ENCODE measurements around the gene HSPG2. TPM values are rescaled to one million over a fixed set of nuclear protein-coding genes. Genes with fewer than 3 reads are reported as not detected.
A peak's percentile ranks its signal among the peaks of the same experiment; 100 is the strongest.

HSPG2 gene
- total RNA-seq, 1 donor from 2014 or later: 28.7 TPM

DNA sequence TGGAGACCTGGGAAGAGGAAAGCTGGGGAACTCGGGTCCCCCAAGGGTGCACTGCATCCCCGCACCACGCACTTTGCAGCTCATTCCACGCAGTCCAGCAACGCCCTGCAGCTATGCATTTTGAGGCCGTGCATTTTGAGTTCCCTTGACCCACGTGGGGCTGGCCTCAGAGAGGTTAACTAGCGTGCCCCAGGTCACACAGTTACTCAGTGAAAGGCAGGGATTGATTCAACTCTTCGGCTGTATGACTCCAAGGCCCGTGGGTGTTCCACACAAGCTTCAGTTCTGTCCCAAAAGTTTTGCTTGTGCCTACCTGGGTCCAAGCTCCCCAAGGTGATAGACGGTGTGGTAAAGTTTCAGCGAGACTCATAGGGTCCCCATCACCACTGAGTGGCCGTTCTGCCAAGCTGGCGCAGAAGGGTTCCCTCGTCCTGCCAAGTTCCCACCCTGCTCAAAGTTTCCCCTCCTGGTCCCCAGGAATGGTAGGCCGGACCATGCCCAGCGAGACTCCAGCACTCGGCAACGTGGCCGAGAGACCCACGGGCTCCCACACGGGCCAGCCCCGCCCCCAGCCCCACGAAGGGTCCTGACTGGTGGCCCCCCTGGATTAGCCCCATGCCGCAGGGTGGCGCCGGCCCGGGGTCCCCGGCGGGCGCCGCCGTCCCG, 611 bp downstream of the HSPG2 start:
- Histone ChIP-seq H3K4me3 (ENCODE audit: low read depth, low read length) (peak overlapping the region; percentile 45), H3K27me3 (ENCODE audit: control insufficient read depth, insufficient read depth, low read length) (no peaks in the 10 kb centered on the region), H3K36me3 (ENCODE audit: control insufficient read depth, insufficient read depth, low read length) (no peaks in the 10 kb centered on the region)
- DNase-seq (ENCODE audit: low read depth): no peak
- FAIRE-seq: no peak
- TF ChIP-seq, protein P1, sequence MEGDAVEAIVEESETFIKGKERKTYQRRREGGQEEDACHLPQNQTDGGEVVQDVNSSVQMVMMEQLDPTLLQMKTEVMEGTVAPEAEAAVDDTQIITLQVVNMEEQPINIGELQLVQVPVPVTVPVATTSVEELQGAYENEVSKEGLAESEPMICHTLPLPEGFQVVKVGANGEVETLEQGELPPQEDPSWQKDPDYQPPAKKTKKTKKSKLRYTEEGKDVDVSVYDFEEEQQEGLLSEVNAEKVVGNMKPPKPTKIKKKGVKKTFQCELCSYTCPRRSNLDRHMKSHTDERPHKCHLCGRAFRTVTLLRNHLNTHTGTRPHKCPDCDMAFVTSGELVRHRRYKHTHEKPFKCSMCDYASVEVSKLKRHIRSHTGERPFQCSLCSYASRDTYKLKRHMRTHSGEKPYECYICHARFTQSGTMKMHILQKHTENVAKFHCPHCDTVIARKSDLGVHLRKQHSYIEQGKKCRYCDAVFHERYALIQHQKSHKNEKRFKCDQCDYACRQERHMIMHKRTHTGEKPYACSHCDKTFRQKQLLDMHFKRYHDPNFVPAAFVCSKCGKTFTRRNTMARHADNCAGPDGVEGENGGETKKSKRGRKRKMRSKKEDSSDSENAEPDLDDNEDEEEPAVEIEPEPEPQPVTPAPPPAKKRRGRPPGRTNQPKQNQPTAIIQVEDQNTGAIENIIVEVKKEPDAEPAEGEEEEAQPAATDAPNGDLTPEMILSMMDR (IDR thresholded peaks at IDR 0.05; ENCODE audit: insufficient read depth, low read length, severe bottlenecking): no peak

DNA sequence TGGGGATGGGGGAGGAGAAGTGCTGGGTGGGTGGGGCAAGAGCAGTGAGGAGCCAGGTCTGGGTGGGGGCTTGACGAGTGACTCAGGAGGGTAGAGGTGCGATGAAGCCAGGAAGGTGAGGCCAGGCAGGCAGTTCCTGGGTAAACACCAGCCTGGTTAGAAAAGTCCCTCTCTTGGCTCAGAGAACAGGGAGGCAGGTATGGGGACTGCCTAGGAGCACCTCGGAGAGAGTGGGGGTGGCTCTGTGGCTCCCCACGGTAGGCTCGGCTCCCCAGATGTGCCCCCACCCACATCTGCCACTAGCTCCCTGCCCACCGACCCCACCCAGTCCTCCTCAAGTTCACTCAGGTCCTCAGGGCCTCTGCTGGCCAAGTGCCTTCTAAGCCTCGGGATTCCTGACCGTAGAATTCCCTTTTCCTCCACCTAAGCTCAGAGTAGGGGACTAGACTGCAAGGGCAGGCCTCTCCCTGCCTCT, 1.2 kb downstream of the HSPG2 start:
- no peak for FAIRE-seq
- peak; percentile 74 for DNase-seq (ENCODE audit: low read depth)
- Histone ChIP-seq H3K36me3 (ENCODE audit: control insufficient read depth, insufficient read depth, low read length) (peaks cover 1% of the 10 kb centered on the region), H3K4me3 (ENCODE audit: low read depth, low read length) (peak overlapping the region; percentile 45), H3K27me3 (ENCODE audit: control insufficient read depth, insufficient read depth, low read length) (no peaks in the 10 kb centered on the region)
- TF ChIP-seq, protein P1 (IDR thresholded peaks at IDR 0.05; ENCODE audit: insufficient read depth, low read length, severe bottlenecking): no peak

DNA sequence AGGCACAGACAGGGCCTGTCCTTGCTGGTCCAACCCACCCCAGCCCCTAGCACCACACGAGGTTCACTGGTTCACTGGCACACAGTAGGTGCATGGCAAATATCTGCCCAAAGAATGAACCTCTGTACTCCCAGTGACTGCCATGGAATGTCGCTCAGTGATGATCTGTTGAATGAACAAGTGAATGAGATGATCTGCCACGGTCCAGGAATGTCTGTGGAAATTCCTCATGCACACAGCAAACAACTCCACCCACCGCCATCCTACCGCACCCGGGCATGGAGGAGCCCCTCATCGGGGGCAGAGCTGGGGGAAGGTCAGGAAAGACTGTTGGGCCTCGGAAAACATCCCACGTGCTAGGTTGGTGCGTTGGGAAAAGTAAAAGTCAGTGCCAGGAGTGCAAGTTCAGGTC, 1.7 kb downstream of the HSPG2 start:
- TF ChIP-seq, protein P1 (IDR thresholded peaks at IDR 0.05; ENCODE audit: insufficient read depth, low read length, severe bottlenecking): no peak
- Histone ChIP-seq H3K27me3 (ENCODE audit: control insufficient read depth, insufficient read depth, low read length) (no peaks in the 10 kb centered on the region), H3K36me3 (ENCODE audit: control insufficient read depth, insufficient read depth, low read length) (peaks cover 3% of the 10 kb centered on the region), H3K4me3 (ENCODE audit: low read depth, low read length) (peak overlapping the region; percentile 45)
- DNase-seq (ENCODE audit: low read depth) (no peak), FAIRE-seq (no peak)

DNA sequence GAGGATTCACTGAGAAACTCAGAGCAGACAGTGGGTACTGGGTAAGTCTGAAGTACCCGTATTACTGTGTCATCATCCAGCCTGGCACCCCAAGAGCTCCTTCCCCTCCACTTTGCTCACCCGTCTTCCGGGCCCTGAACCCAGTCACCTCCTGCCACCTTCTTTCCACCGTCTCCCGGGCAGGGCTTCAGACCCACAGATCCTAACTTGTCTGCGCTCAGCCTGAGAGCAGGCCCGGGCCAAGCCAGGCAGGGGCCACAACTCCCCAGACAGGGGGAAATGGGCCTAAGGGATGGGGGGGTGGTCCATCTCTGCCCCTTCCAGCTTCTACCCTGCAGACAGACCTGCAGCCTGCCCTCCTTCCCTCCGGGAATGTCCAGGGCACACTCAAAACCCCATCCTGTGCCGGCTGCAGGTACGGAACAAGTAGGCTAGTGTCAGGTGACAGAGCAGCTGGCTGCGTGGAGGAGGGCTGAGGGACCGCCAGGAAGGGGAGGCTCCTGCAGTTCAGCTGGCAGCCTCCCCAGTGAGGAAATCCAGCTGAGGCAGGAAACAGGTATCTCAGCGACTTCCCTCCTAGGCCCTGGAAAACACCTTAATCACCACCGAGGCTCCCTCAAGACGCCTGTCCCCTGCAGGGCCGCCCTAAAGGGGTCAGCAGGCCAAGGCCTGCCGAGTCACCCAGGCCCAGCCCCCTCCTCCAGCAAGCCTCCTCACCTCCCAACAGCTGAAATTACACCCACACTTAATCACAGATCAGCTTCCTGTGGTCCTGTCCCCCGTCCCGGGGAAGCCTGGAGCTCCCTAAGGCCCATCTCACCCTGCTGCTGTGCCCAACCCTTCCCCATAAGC, 3.5 kb downstream of the HSPG2 start:
- DNase-seq (ENCODE audit: low read depth) (peak; percentile 87), FAIRE-seq (peak; percentile 72)
- Histone ChIP-seq H3K27me3 (ENCODE audit: control insufficient read depth, insufficient read depth, low read length) (no peaks in the 10 kb centered on the region), H3K36me3 (ENCODE audit: control insufficient read depth, insufficient read depth, low read length) (peaks cover 9% of the 10 kb centered on the region), H3K4me3 (ENCODE audit: low read depth, low read length) (peak overlapping the region; percentile 12)
- TF ChIP-seq, protein P1 (IDR thresholded peaks at IDR 0.05; ENCODE audit: insufficient read depth, low read length, severe bottlenecking): no peak

DNA sequence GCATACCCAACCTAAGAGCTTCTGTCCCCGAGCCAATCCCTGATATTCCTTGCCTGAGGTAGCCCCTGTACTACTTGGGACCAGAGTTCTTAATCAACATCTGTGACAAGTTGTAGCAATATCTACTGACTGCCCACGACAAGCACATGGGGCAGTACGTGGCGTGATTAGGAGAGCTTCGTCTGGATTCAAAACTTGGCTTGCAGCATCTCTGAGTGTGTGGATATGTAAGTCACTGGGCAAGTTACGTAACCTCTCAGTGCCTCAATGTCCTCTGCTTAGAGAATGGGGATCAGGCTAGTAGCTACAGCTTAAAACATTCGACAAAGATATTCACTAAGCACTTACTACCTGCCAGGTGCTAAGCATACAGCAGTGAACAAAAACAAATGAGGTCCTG, 5.0 kb downstream of the HSPG2 start:
- H3K4me3 ChIP-seq (ENCODE audit: low read depth, low read length): no peak overlapping the region
- FAIRE-seq: peak; percentile 93
- TF ChIP-seq, protein P1 (IDR thresholded peaks at IDR 0.05; ENCODE audit: insufficient read depth, low read length, severe bottlenecking): no peak
- H3K36me3 ChIP-seq (ENCODE audit: control insufficient read depth, insufficient read depth, low read length): peaks cover 11% of the 10 kb centered on the region
- no peaks in the 10 kb centered on the region for H3K27me3 ChIP-seq (ENCODE audit: control insufficient read depth, insufficient read depth, low read length)
- peak; percentile 66 for DNase-seq (ENCODE audit: low read depth)

Data from bronchial epithelial cell (primary cell).